Hepatocyte (in vitro differentiated cells): ENCODE results near the gene THSD4.

Experiments used
- CTCF ChIP-seq: fragments of 200-600 bp; sonication (generic); IDR thresholded peaks from 2 replicates; pipeline ENCODE4 v1.5.1; 2016; ENCODE audit warnings: antibody characterized with exemption, mild to moderate bottlenecking; ENCODE audit not compliant: poor library complexity
- EZH2 ChIP-seq: fragments of 200-600 bp; sonication (generic); IDR thresholded peaks from 2 replicates; pipeline ENCODE4 v1.6.1; 2016; ENCODE audit warnings: antibody characterized with exemption, mild to moderate bottlenecking, borderline replicate concordance
- EZH2phosphoT487 ChIP-seq: fragments of 200-600 bp; sonication (generic); IDR thresholded peaks from one replicate; pipeline ENCODE4 v1.6.1; 2018; ENCODE audit warnings: antibody characterized with exemption, mild to moderate bottlenecking, low read depth, moderate library complexity; ENCODE audit not compliant: unreplicated experiment, severe bottlenecking

- TF ChIP-seq CTCF: no peak
- no peak for TF ChIP-seq EZH2phosphoT487
- no peak for TF ChIP-seq EZH2
These were observed 390.7 kb downstream of the THSD4 start for GRCh38 chr15:71505962-71506361.
